Epithelial cell of proximal tubule (primary cell): ENCODE measurements around the gene PPM1E. TPM values are rescaled to one million over a fixed set of nuclear protein-coding genes. Genes with fewer than 3 reads are reported as not detected.

Source experiments
- DNase-seq: peaks from one replicate; pipeline ENCODE4 v3.0.0-alpha.2; 2011; ENCODE audit warnings: low read depth
- H3K4me3 ChIP-seq: 2 replicates; pipeline ENCODE4 v1.5.1; 2011; ENCODE audit warnings: low read depth, mild to moderate bottlenecking, low read length
- CTCF ChIP-seq: conservative IDR thresholded peaks from 2 replicates; pipeline ENCODE4 v1.5.1; 2012; ENCODE audit warnings: low read depth, mild to moderate bottlenecking, low read length
- total RNA-seq: library from RNA; depleted of rRNA; stranded (reverse); fragments of >200 nt; gene quantifications from 2 replicates; pipeline ENCODE4 v1.2.3, GENCODE V29; 2015

The PPM1E gene
- total RNA-seq, 1 donor from 2014 or later: 1.7 TPM

GRCh38 chr17:58813712-58814111 lies 58.1 kb downstream of the PPM1E start:
- H3K4me3 ChIP-seq: no peak overlapping the region
- TF ChIP-seq CTCF: no peak

GRCh38 chr17:58818654-58819053 lies 63.0 kb downstream of the PPM1E start:
- TF ChIP-seq CTCF: no peak
- H3K4me3 ChIP-seq: no peak overlapping the region
- DNase-seq: no peak

More at GRCh38 chr17:58813712-58814111, 58.1 kb downstream of the PPM1E start:
- DNase-seq: no peak

- no peak for DNase-seq
- no peak for TF ChIP-seq CTCF
- no peak overlapping the region for H3K4me3 ChIP-seq
Observed at GRCh38 chr17:58822148-58823050, 66.7 kb downstream of the PPM1E start.

- no peak overlapping the region for H3K4me3 ChIP-seq
- TF ChIP-seq CTCF: no peak
- no peak for DNase-seq
Observed at GRCh38 chr17:58823051-58823525, 67.4 kb downstream of the PPM1E start.

- no peak for TF ChIP-seq CTCF
- DNase-seq: no peak
- no peak overlapping the region for H3K4me3 ChIP-seq
Observed at GRCh38 chr17:58829172-58829637, 73.6 kb downstream of the PPM1E start.

GRCh38 chr17:58831780-58832179 lies 76.1 kb downstream of the PPM1E start:
- no peak for TF ChIP-seq CTCF
- H3K4me3 ChIP-seq: no peak overlapping the region
- no peak for DNase-seq
